GM19328 (cell line): ENCODE results near the gene RBM14.
"Not testable (repeated sequence)": the region's sequence is repeated elsewhere in the genome, so short reads cannot be mapped to it uniquely, and the experiment has no call there.

Experiments
- ATAC-seq: cut with Tn5 transposase; IDR thresholded peaks from one replicate; pipeline ENCODE4 v1.9.1; 2021; ENCODE audit warnings: mild to moderate bottlenecking, moderate library complexity; ENCODE audit not compliant: unreplicated experiment

Gene RBM14

GRCh38 chr11:66598993-66599392 lies 17.4 kb upstream of the RBM14 start:
- no peak for ATAC-seq

GRCh38 chr11:66600219-66600618 lies 16.2 kb upstream of the RBM14 start:
- ATAC-seq, result no peak

- no peak for ATAC-seq
Observed at GRCh38 chr11:66600631-66601233, 15.7 kb upstream of the RBM14 start.

GRCh38 chr11:66603072-66603471 lies 13.4 kb upstream of the RBM14 start:
- no peak for ATAC-seq

GRCh38 chr11:66604155-66604554 lies 12.3 kb upstream of the RBM14 start:
- no peak for ATAC-seq

GRCh38 chr11:66606608-66607007 lies 9.8 kb upstream of the RBM14 start:
- ATAC-seq, result not testable (repeated sequence)

- ATAC-seq, result no peak
Observed at GRCh38 chr11:66607126-66607834, 9.2 kb upstream of the RBM14 start.

DNA sequence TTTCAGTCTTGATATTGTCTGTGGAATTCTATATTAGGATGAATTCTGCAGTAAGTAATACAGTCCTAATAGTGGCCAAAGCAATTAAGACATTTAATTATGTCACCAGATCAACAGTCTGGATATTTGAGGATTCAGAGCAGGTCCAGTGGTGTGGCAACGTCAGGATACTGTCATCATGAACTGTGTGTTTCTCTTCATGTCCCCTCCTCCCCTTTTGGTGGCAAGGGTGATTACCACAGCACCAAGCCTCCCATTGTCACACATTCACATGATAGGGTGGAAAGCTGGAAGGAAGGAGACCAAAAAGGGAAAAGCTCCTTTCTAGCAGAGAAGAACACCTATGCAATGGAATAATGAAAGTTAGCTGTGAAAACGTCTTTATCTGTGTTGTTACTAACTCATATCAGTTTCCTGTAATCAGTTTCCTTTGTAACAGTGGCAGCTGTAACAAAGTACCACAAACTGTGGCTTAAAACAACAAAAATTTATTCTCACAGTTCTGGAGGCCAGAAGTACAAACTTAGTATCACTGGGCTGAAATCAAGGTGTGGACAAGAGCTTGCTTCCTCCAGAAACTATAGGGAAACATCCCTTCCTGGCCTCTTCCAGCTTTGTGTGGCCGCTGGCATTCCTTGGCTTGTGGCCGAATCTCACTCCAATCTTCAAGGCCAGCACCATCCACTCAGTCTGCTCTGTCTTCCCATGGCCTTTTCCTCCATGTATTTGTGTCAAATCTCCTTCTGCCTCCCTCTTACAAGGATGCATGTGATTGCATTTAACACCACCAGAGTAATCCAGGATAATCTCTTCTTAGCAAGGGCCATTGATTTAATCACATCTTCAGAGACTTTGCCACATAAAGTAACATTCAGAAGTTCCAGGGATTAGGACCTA lies 6.5 kb upstream of the RBM14 start:
- no peak for ATAC-seq

DNA sequence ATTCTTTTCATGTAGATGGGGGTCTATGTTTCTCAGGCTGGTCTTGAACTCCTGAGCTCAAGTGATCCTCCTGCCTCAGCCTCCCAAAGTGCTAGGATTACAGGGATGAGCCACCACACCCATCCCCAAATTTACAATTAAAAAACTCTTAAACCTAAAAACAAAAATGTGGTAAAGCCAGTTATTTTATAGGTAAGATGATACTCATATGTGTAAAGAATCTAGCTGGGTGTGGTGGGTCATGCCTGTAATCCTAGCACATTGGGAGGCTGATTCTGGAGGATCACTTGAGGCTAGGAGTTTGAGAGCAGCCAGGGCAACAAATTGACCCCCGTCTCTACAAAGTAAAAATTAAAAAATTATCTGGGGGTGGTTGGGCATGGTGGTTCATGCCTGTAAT lies 4.0 kb upstream of the RBM14 start:
- no peak for ATAC-seq

DNA sequence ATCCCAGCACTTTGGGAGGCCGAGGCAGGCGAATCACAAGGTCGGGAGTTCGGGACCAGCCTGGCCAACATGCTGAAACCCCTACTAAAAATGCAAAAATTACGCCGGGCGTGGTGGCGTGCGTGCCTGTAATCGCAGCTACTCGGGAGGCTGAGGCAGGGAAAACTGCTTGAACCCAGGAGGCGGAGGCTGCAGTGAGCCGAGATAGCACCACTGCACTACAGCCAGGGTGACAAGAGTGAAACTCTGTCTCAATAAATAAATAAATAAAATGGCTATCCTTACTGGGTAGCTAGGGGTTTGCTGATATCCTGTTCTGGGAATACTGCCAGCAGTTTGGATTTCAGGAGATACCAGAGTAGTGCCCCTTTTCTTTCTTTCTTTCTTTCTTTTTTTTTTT lies 2.4 kb upstream of the RBM14 start:
- ATAC-seq, result no peak

GRCh38 chr11:66617155-66617834 lies 865 bp downstream of the RBM14 start:
- ATAC-seq, result no peak

GRCh38 chr11:66619080-66619554 lies 2.7 kb downstream of the RBM14 start:
- ATAC-seq, result no peak

DNA sequence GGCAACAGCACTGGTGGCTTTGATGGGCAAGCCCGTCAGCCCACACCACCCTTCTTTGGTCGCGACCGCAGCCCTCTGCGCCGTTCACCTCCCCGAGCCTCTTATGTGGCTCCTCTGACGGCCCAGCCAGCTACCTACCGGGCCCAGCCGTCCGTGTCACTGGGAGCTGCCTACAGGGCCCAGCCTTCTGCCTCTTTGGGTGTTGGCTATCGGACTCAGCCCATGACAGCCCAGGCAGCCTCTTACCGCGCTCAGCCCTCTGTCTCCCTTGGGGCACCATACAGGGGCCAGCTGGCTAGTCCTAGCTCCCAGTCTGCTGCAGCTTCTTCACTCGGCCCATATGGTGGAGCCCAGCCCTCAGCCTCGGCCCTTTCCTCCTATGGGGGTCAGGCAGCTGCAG lies 8.0 kb downstream of the RBM14 start:
- ATAC-seq, result no peak

DNA sequence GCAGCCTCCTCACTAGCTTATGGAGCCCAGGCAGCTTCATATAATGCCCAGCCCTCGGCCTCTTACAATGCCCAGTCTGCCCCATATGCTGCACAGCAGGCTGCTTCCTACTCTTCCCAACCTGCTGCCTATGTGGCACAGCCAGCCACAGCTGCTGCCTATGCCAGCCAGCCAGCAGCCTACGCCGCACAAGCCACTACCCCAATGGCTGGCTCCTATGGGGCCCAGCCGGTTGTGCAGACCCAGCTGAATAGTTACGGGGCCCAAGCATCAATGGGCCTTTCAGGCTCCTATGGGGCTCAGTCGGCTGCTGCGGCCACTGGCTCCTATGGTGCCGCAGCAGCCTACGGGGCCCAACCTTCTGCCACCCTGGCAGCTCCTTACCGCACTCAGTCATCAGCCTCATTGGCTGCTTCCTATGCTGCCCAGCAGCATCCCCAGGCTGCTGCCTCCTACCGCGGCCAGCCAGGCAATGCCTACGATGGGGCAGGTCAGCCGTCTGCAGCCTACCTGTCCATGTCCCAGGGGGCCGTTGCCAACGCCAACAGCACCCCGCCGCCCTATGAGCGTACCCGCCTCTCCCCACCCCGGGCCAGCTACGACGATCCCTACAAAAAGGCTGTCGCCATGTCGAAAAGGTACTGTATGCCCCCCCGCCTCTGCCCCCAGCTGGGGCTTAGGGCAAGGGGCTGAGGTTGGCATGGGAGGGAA lies 8.8 kb downstream of the RBM14 start:
- ATAC-seq, result no peak

DNA sequence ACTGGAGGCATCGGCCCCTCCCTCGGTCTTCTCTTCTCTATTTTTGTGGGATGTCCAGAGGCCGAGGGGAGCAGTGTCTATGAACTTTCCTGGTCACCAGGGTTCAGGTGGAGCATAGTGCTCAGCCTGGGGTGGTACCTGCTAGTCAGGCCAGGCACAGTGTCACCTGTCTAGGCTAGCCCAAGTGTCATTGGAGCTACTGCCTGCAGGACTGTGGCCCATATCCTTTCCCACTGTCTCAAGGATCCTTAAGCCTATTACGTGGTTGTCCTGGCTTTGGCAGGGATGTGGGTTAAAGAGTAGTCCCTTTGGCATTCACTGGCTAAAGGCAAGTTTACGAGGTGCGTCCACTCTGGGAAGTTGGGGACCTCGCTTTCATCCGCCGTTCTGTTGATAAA lies 9.3 kb downstream of the RBM14 start:
- no peak for ATAC-seq

- no peak for ATAC-seq
Observed at GRCh38 chr11:66626382-66626781, 10.0 kb downstream of the RBM14 start.

DNA sequence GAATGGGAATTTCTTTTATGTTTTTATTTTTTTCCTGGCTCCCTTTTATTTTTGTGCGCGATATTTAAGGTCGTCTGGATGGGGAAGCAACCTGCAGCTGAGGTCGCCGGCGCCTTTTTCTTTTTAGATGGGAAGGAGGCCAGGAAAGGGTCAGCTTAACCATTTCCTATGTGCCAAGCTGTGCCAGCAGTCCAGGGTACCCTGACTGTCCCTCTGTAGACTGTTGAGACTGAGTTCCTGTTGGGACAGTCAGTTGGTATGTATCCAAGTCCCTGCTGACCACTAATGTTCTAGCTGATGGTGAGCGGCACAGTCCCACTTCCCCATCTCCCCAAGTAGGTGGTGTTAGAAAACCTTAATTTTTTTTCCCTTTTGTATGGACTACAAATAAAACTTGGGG lies 10.5 kb downstream of the RBM14 start:
- no peak for ATAC-seq

DNA sequence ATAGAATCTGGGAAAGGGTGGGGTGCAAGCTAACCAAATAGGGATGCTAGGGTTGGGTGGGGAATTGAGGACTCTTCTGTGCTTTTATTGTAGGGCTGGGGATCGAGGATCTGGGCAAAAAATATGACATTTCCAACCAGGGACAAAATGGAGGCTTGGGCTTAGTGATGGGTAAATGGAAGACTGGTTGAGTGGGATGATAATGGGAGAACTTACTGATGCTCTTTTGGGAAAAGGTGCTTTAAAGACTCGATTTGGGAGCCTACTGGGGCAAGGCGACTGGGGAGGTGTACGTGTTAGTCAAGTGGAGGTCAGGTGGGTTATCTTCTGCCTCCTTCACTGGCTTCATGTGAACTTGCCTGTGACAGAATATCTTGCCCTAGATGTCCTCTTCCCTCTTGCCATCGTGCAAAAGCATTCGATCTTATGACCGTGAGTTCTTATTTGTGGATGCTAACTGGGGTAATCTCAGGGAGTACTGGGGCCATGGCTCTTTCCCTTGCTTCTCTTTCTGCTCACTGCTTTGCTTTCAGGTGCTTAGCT lies 11.7 kb downstream of the RBM14 start:
- ATAC-seq, result no peak

- no peak for ATAC-seq
Observed at GRCh38 chr11:66629356-66629755, 12.9 kb downstream of the RBM14 start.

- no peak for ATAC-seq
Observed at GRCh38 chr11:66631883-66632282, 15.5 kb downstream of the RBM14 start.
